ENCODE measurements around the gene LDLRAP1. TPM values are rescaled to one million over a fixed set of nuclear protein-coding genes. Genes with fewer than 3 reads are reported as not detected.
A peak's percentile ranks its signal among the peaks of the same experiment; 100 is the strongest.

Gene LDLRAP1
- total and polyA plus RNA-seq, 9 of the 15 experiments (the other 6 are each of a cell fraction or from before 2014, with no cell fraction given), result 0.56 to 29.6 (median 16.2) TPM

- TF ChIP-seq, protein P1, sequence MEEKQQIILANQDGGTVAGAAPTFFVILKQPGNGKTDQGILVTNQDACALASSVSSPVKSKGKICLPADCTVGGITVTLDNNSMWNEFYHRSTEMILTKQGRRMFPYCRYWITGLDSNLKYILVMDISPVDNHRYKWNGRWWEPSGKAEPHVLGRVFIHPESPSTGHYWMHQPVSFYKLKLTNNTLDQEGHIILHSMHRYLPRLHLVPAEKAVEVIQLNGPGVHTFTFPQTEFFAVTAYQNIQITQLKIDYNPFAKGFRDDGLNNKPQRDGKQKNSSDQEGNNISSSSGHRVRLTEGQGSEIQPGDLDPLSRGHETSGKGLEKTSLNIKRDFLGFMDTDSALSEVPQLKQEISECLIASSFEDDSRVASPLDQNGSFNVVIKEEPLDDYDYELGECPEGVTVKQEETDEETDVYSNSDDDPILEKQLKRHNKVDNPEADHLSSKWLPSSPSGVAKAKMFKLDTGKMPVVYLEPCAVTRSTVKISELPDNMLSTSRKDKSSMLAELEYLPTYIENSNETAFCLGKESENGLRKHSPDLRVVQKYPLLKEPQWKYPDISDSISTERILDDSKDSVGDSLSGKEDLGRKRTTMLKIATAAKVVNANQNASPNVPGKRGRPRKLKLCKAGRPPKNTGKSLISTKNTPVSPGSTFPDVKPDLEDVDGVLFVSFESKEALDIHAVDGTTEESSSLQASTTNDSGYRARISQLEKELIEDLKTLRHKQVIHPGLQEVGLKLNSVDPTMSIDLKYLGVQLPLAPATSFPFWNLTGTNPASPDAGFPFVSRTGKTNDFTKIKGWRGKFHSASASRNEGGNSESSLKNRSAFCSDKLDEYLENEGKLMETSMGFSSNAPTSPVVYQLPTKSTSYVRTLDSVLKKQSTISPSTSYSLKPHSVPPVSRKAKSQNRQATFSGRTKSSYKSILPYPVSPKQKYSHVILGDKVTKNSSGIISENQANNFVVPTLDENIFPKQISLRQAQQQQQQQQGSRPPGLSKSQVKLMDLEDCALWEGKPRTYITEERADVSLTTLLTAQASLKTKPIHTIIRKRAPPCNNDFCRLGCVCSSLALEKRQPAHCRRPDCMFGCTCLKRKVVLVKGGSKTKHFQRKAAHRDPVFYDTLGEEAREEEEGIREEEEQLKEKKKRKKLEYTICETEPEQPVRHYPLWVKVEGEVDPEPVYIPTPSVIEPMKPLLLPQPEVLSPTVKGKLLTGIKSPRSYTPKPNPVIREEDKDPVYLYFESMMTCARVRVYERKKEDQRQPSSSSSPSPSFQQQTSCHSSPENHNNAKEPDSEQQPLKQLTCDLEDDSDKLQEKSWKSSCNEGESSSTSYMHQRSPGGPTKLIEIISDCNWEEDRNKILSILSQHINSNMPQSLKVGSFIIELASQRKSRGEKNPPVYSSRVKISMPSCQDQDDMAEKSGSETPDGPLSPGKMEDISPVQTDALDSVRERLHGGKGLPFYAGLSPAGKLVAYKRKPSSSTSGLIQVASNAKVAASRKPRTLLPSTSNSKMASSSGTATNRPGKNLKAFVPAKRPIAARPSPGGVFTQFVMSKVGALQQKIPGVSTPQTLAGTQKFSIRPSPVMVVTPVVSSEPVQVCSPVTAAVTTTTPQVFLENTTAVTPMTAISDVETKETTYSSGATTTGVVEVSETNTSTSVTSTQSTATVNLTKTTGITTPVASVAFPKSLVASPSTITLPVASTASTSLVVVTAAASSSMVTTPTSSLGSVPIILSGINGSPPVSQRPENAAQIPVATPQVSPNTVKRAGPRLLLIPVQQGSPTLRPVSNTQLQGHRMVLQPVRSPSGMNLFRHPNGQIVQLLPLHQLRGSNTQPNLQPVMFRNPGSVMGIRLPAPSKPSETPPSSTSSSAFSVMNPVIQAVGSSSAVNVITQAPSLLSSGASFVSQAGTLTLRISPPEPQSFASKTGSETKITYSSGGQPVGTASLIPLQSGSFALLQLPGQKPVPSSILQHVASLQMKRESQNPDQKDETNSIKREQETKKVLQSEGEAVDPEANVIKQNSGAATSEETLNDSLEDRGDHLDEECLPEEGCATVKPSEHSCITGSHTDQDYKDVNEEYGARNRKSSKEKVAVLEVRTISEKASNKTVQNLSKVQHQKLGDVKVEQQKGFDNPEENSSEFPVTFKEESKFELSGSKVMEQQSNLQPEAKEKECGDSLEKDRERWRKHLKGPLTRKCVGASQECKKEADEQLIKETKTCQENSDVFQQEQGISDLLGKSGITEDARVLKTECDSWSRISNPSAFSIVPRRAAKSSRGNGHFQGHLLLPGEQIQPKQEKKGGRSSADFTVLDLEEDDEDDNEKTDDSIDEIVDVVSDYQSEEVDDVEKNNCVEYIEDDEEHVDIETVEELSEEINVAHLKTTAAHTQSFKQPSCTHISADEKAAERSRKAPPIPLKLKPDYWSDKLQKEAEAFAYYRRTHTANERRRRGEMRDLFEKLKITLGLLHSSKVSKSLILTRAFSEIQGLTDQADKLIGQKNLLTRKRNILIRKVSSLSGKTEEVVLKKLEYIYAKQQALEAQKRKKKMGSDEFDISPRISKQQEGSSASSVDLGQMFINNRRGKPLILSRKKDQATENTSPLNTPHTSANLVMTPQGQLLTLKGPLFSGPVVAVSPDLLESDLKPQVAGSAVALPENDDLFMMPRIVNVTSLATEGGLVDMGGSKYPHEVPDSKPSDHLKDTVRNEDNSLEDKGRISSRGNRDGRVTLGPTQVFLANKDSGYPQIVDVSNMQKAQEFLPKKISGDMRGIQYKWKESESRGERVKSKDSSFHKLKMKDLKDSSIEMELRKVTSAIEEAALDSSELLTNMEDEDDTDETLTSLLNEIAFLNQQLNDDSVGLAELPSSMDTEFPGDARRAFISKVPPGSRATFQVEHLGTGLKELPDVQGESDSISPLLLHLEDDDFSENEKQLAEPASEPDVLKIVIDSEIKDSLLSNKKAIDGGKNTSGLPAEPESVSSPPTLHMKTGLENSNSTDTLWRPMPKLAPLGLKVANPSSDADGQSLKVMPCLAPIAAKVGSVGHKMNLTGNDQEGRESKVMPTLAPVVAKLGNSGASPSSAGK (IDR thresholded peaks at IDR 0.05), result 0 out of 2 replicates have a peak, but pooled peaks have one; percentile 7
- TF ChIP-seq CREB1 (IDR thresholded peaks at IDR 0.05) (no peak), CREB1 (CRISPR knock-in tag; IDR thresholded peaks at IDR 0.05) (peak; percentile 41; the same call in 1 of the 2 replicates), RAD21 (CRISPR knock-in tag; conservative IDR thresholded peaks at IDR 0.05 in 1 of 2, IDR thresholded peaks at IDR 0.05 in 1 of 2) (peak; percentile 87 to 88), JUND (IDR thresholded peaks at IDR 0.05; ENCODE audit: borderline replicate concordance, low read depth, low read length) (peak; percentile 27; the same call in 1 of the 2 replicates), JUND (tag; IDR thresholded peaks at IDR 0.05; ENCODE audit: borderline replicate concordance, low read depth, low read length) (no peak), TAF9B (IDR thresholded peaks at IDR 0.05; ENCODE audit: partially characterized antibody) (no peak), NFYB (IDR thresholded peaks at IDR 0.05; ENCODE audit: extremely low read depth, insufficient read length) (peak; percentile 42), TFAP4 (CRISPR knock-in tag; IDR thresholded peaks at IDR 0.05; ENCODE audit: borderline replicate concordance) (peak; percentile 46; the same call in 1 of the 2 replicates), RBM25 (IDR thresholded peaks at IDR 0.05; ENCODE audit: low read depth, low read length, severe bottlenecking) (peak; percentile 27)
Observed at GRCh38 chr1:25608488-25609178, 65.2 kb downstream of the LDLRAP1 start (continued).

All from K562 (cell line).